Lower leg skin (tissue), 3 donors: Measurements from ENCODE around the gene ATF7IP2.

Experiments
- CTCF ChIP-seq, 3 donors: fragments of 450-650 bp; IDR thresholded peaks; one replicate each; pipeline ENCODE4 v1.5.1; 2016; ENCODE audit warnings: antibody characterized with exemption in 3 of 3, mild to moderate bottlenecking in 3 of 3, moderate library complexity in 2 of 3
- POLR2A ChIP-seq, 2 donors: fragments of 450-650 bp; IDR thresholded peaks; one replicate each; pipeline ENCODE4 v1.6.1; 2016 to 2017; ENCODE audit warnings: antibody characterized with exemption in 2 of 2, mild to moderate bottlenecking in 1 of 2, moderate library complexity in 1 of 2

GRCh38 chr16:10526962-10527361 is 141.1 kb downstream of the ATF7IP2 start:
- TF ChIP-seq CTCF (IDR thresholded peaks at IDR 0.05) (no peak), POLR2A (IDR thresholded peaks at IDR 0.05) (no peak)
